Limb (tissue), 2 donors: ENCODE results near the gene ARHGEF18.
"Not testable (repeated sequence)": the region's sequence is repeated elsewhere in the genome, so short reads cannot be mapped to it uniquely, and the experiment has no call there.

Source experiments
- DNase-seq, 2 donors: peaks; one replicate each; pipeline ENCODE4 v3.0.0-alpha.2; 2016; ENCODE audit errors: extremely low spot score in 2 of 2

The ARHGEF18 gene

DNA sequence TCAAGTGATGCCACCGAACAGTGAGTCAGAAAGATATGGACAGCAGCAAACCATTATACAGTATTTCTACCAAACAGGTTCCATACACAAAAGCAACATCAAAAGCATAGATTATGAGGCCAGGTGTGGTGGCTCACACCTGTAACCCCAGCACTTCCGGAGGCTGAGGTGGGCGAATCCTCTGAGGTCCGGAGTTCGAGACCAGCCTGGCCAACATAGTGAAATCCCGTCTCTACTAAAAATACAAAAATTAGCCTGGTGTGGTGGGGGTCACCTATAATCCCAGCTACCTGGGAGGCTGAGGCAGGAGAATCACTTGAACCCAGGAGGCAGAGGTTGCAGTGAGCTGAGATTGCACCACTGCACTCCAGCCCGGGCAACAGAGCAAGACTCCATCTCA lies 1.7 kb upstream of the ARHGEF18 start:
- DNase-seq = not testable (repeated sequence)

DNA sequence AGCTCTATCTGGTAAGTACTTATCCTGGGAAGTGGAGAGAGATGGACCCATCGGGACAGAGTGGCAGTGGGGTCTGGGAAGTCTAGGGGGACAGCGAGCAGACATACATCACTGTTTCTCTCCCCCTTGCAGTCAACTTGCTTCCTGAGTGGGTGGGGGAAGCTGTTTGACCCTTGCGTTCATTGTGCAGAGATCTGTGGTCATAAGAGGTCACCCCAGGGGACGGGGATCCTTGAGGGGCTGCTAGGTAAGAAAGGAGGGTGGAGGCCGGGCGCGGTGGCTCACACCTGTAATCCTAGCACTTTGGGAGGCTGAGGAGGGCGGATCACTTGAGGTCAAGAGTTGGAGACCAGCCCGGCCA lies 474 bp downstream of the ARHGEF18 start:
- DNase-seq = no peak

DNA sequence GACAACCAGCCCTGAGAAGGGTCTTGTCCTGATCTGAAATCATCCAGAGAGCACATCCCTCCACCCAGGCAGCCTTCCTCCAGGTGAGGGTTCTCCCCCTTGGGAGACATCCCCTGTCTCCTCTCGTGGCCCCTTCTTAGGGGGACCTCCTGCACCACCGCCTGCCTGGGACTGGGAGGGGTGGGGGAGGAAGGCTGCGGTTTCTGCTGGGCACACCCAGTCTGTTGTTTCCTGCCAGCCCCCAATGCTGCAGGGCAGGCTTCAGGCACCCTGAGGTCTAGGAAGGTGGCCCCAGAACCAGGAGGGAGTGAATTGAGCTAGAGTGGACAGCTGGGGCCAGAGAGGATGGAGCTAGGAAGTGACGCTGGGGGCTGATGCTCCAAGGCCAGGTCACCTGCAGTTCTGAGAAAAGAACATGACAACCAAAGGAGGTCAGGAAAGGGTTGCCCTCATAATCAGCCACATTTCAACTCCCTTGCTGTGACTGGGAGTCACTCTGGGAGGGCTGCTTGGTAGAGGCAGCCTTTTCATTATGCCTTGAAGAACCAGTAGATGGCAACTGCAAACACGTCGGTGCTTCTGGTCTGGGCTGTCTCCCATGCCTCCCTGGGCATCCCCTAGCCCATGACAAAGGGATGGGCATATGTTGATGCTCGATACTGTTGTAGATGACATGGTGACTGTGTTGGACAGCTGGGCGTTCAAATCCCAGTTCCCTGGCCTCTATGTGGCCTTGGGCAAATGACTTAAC lies 1.4 kb downstream of the ARHGEF18 start:
- no peak for DNase-seq

DNA sequence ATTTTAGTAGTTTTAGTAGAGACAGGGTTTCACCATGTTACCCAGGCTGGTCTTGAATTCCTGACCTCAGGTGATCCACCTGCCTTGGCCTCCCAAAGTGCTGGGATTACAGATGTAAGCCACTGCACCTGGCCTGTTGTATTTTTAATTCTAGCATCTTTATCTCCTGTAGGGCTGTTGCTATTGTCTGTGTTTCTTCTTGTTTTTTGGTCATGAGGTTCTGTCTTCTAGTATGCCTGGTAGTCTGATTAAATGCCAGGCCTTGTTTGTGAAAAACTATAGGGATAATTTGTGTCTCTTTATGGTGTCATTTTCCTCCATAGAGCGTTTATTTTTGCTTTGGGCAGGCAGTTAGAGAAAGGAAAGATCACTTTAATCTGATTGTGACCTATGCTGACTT lies 3.1 kb downstream of the ARHGEF18 start:
- no peak for DNase-seq

DNA sequence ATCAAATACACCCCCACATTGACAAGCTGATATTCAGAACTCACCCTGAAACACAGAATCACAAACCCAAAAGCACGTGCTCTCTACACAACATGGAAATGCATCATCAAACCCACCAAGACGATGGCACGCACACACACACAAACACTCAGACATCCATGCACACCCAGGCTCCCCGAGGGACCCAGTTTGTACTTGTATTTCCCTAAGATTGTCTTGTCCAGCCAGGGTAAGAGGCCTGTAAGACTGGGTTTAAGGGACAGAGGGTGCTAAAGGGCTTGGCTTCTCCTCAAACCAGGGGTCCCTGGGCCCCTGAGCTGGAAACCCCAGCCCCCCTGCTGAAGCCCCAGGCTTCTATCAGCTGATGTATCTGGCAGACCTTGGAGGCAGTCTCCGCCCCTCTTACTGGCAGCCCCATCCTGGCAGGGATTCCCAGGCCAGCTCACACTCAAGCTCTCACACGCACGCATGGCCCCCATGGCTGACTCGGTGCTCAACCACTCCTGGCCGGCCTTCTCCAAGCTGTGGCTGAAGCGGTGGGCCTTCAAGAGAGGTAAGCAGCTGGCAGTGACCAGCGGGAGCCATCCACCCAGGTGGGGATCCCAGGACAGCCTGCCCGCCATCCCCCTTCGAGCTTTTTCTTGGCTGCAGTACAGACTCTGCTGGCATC lies 6.5 kb downstream of the ARHGEF18 start:
- DNase-seq = no peak

DNA sequence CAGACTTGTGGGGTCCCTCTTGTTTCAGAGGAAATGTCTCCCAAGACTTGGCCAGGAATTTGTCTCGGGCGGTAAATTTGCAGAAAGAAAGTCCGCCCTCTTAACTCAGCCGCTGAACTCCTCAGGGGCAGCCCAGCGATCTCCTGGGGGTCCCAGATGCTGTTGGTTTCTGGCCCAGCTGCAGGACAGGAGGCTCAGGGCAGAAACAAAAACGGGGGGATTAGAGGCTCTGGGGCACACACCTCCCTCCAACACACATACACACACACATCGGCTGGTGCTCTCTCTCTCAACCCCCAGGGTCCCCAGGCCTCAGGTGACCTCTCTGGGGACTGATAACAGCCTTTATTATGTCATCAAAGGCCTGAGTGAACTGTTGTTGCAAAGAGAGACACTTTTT lies 7.1 kb downstream of the ARHGEF18 start:
- no peak for DNase-seq

DNA sequence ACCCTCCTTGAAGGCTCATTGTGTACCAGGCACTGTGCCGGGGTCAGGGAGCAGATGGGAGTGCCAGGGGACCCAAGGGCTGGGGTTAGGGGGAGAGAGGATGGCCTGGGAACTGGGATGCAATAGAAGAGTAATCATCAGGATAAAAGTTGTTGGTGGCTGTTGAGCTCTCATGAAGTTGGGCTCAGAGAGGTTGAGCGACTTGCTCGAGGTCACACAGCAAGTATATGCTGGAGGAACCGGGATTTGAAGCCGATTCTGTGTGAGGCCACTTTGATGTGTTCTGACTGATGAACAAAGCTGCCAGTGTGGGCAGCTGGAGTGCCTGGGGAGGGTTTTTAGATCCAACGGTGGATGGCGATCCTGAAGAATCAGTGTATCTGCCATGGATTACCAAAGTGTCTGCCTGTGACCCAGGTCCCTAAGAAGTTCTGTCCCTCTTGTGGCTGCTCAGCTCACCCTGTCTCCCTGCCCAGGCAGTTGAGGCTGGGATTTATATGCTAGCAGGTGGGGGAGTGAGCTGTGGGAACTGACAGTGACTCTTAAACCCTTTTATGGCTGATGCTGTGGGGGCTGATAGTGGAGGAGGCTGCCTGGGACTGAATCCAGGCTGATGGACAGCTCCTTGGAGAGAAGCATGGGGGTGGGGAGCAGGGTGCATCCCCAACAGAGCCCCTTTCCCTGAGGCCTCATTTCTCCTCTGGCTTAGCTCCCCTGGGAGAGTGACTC lies 8.3 kb downstream of the ARHGEF18 start:
- DNase-seq = no peak

DNA sequence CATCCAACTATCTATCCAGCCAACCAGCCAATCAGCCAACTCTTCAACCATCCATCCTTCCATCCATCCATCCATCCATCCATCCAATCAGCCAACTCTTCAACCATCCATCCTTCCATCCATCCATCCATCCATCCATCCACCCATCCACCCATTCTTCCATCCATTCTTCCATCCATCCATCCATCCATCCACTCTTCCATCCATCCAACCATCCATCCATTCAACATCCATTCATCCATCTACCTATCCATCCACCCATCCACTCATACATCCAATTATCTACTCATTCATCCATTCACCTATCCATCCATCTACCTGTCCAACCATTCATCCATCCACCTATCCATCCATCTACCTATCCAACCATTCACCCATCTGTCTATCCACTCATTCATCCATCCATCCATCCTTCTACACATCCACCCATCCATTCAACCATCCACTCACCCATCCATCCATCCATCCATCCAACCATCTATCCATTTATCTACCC lies 9.4 kb downstream of the ARHGEF18 start:
- no peak for DNase-seq

DNA sequence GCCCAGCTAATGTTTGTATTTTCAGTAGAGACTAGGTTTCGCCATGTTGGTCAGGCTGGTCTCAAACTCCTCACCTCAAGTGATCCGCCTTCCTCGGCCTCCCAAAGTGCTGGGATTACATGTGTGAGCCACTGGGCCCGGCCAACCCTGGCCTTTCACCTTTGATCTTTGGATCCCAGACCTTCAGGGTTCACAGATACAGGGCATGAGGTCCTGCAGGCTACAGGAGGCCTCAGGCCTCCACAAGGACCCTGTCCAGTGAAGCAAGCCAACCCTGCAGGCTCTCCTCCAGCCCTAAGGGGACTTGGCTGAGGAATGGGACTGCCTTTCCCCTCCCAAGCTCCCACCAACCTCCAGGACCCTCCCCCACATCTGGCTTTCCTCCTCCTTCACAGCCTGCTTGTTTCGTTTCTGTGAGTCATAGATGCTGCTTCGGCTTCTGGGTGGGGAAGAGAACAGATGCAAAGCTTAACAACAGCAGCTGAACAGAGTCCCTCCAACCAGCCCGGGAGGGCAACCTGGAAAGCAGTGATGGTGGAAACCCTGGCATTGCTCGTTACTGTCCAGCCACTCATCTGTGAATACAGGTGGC lies 11.8 kb downstream of the ARHGEF18 start:
- no peak for DNase-seq

DNA sequence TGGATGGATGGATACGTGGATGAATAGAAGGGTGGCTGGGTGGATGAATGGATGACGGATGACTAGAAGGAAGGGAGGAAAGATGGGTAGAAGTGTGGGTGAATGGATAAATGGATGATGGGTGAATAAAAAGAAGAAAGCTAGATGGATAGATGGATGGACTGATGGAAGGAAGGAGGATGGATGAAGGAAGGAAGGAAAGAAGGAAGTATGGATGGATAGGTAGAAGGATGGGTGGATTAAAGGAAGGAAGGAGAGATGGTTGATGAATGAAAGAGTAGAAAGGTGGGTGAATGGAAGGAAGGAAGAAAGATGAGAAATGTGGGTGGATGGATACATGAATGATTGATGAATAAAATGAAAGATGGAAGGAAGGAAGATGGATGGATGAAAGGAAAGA lies 14.5 kb downstream of the ARHGEF18 start:
- no peak for DNase-seq

DNA sequence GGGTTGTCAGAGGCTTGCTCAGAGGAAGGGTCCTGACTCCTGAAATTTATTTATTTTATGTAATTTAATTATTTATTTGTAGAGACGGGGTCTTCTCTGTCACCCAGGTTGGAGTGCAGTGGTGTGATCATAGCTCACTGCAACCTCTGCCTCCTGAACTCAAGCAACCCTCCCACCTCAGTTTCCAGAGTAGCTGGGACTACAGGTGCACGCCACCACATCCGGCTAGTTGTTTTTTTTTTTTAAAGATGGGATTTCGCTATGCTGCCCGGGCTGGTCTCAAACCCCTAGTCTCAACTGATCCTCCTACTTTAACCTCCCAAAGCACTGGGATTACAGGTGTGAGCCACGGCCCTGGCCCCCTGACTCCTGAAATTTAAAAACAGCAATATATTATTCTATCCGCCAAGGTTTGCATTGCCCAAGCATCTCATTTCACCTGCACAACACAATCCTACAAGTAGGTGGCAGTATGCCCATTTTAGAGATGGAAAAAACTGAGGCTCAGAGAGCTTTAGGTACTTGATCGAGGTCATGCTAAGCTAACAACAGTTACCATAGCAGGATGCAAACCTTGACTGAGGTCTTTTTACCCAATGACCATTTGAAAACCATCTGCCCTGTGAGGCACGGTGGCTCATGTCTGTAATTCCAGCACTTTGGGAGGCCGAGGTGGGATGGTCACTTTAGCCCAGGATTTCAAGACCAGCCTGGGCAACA lies 18.1 kb downstream of the ARHGEF18 start:
- DNase-seq = no peak

DNA sequence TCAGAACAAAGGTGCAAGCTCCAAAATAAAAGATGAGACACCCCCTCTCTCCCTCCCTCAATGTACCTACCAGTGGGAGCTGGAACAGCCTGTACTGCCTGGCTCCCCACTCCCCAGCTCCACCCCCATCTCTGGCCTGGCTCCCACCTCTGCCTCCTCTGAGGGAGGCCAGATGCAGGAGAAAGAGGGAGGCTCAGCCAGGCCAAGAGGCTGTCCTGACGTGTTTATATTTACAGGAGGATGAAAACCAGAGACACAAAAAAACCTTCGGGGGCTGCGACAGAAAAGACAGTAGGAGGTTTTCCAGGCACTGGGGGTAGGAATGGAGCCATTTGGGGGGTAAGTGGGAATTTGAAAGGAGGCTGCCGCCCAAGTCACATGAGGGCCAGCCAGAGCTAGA lies 19.7 kb downstream of the ARHGEF18 start:
- DNase-seq = peak in 1 of 2 donors; percentile 3

DNA sequence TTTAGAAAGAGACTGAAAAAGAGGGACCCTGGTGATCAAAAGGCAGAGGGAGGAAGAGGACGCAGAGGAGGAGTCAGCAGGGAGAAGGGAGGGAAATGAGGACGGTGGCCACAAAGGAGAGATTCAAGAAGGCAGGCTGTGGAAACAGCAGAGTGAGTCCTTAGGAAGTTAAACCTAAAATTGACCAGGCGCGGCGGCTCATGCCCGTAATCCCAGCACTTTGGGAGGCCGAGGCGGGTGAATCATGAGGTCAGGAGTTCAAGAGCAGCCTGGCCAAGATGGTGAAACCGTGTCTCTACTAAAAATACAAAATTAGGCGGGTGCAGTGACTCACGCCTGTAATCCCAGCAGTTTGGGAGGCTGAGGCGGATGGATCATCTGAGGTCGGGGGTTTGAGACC lies 20.1 kb downstream of the ARHGEF18 start:
- not testable (repeated sequence) for DNase-seq

DNA sequence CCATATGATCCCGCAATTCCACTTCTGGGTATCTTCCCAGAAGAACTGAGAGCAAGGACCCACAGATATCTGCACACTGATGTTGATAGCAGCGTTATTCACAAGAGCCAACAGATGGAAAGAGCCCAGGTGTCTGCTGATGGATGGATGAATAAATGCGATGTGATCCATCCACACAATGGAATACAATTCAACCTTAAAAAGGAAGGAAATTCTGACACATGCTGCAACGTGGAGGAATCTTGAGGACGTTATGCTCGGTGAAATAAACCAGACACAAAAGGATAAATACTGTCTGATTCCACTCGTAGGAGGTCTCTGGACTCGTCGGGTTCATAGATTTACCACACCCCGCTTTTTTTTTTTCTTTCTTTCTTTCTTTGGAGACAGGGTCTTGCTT lies 21.8 kb downstream of the ARHGEF18 start:
- no peak for DNase-seq

DNA sequence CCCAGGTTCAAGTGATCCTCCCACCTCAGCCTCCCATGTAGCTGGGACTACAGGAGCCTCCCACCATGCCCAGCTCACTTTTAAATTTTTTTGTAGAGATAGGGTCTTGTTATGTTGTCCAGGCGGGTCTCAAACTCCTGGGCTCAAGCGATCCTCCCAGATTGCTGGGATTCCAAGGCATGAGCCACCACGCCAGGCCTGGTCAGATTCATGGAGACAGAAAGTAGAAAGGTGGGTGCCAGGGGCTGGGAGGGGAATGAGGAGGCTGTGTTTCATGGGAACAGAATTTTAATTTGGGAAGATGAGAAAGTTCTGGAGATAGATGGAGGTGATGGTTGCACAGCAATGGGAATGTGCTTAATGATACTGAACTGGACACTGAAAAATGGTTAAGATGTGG lies 22.3 kb downstream of the ARHGEF18 start:
- DNase-seq = no peak

DNA sequence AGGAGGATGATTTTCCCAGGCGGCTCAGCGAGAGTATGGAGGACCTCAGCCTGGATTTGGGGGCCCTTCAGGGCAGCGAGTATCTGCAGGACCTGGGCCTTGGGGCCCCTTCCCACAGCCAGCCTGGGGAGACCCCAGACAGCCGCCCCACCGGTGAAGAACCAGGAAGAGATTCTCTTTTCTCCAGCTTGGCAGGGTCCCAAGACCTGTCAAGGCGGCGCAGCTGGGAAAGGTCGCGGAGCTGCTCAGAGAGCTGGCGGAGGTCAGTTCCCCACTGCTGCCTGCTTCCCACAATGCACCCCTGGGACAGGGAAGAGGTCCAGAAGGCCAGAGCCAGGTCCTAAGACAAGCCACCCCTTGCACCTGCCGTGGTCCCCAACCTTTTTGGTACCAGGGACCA lies 24.1 kb downstream of the ARHGEF18 start:
- DNase-seq = no peak

DNA sequence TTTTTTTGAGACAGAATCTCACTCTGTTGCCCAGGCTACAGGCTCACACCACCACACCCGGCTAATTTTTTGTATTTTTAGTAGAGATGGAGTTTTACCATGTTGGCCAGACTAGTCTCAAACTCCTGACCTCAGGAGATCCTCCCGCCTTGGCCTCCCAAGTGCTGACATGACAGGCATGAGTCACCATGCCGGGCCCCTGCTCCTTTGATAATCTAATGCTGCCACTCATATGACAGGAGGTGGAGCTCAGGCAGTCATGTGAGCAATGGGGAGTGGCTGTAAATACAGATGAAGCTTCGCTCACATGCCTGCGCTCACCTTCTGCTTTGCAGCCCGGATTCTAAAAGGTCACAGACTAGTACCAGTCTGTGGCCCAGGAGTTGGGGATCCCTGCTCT lies 25.1 kb downstream of the ARHGEF18 start:
- no peak for DNase-seq

DNA sequence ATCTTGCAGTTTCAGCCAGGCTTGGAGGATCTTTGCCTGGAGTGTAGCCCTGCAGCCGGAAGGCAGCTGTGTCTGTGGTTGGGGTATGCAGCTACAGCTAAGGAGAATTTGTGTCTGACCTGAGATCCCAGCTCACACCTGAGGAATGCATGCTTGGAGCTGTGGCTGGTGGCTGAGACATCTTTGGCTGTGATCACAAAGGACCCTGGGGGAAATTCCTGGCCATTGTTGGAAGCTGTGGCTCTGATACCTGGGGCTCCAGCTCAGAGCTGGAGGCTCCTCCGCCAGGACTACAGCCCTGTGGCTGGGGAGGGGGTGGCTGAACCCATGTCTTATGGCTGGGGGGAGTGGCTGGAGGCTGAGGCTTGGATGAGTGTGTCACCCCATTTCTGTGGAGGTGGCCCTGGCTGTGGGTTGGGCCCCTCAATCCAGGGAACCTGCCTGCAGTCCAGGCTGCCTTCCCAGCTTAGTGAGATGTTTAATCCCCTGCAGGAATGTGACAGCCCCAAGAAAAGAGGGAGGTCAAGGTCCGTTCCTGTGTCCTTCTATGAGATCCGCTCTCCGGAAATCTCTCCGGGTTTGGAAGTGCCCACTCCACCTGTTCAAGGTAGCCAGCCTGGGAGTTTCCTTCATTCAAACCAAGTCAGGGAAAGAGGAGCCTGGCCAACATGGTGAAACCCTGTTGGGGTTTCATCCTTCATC lies 27.6 kb downstream of the ARHGEF18 start:
- DNase-seq = no peak

DNA sequence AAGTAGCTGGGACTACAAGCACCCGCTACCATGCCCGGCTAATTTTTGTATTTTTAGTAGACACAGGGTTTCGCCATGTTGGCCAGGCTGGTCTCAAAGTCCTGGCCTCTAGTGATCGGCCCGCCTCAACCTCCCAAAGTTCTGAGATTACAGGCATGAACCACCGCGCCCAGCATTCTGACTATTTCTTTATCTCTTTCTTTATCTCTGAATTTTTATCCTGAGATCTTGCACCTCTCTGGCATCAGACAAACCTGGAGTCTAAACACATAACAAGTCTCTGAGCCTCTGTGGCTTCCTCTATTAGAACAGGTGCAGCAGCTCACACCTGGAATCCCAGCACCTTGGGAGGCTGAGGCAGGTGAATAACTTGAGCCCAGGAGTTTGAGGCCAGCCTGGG lies 28.5 kb downstream of the ARHGEF18 start:
- no peak for DNase-seq

DNA sequence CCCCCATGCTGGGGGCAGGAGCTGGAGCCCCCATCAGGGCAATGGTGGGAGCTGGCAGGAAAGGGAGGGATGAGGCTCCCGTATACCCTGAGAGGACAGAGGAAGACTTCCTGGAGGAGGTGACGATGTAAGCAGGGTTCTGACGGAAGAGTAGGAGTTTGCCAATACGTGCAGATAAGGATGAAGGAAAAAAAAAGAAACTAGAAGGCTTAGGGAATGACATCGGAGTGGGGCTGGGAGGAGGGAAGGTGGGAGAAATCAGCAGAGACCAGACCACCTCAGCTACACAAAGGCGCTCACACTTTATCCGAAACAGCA lies 32.3 kb downstream of the ARHGEF18 start:
- DNase-seq = no peak

DNA sequence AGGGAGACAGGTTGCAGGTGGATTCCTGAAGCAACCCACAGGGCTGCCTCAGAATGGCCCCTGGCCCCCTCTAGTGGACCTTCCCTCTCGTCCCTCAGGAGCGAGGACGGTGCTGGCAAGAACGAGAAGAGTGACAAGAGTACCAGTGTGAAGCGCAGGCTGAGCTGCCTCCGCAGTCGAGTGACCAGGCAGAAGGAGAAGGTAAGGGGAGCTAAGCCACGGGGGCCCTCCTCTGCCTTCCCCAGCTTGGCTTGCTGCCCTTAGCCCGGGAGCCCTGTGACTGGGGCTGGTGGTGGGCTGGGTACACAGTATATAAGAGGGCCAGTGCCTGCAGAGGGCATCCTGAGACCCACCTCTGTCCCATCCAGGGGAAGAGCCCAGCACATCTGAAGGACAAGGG lies 34.0 kb downstream of the ARHGEF18 start:
- no peak for DNase-seq
